ENCODE results near the gene CUEDC1.

DNA sequence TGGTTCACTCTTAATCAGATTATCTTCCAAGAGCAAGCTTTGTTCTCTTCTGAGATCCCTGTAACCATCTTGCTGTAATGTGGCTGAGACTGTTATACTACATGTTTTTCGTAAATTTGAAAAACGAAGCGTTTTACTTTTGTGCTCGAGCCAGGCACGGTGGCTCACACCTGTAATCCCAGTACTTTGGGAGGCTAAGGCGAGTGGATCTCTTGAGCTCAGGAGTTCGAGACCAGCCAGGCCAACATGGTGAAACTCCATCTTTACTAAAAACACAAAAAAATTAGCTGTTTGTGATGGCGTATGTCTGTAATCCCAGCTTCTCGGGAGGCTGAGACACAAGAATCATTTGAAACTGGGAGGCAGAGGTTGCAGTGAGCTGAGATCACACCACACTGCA, 7.8 kb downstream of the CUEDC1 start:
- TF ChIP-seq, protein P1, sequence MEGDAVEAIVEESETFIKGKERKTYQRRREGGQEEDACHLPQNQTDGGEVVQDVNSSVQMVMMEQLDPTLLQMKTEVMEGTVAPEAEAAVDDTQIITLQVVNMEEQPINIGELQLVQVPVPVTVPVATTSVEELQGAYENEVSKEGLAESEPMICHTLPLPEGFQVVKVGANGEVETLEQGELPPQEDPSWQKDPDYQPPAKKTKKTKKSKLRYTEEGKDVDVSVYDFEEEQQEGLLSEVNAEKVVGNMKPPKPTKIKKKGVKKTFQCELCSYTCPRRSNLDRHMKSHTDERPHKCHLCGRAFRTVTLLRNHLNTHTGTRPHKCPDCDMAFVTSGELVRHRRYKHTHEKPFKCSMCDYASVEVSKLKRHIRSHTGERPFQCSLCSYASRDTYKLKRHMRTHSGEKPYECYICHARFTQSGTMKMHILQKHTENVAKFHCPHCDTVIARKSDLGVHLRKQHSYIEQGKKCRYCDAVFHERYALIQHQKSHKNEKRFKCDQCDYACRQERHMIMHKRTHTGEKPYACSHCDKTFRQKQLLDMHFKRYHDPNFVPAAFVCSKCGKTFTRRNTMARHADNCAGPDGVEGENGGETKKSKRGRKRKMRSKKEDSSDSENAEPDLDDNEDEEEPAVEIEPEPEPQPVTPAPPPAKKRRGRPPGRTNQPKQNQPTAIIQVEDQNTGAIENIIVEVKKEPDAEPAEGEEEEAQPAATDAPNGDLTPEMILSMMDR (IDR thresholded peaks at IDR 0.05), result no peak
- no peak for TF ChIP-seq POLR2A (IDR thresholded peaks at IDR 0.05)

Data from lower leg skin (tissue), 3 donors.